HG03280 (cell line): ENCODE results near the gene ESCO1.

ENCODE experiments used
- ATAC-seq: cut with Tn5 transposase; IDR thresholded peaks from one replicate; pipeline ENCODE4 v1.9.1; 2021; ENCODE audit warnings: mild to moderate bottlenecking, moderate library complexity; ENCODE audit not compliant: unreplicated experiment

Gene ESCO1

GRCh38 chr18:21489919-21490495 is 110.5 kb downstream of the ESCO1 start:
- ATAC-seq: no peak

DNA sequence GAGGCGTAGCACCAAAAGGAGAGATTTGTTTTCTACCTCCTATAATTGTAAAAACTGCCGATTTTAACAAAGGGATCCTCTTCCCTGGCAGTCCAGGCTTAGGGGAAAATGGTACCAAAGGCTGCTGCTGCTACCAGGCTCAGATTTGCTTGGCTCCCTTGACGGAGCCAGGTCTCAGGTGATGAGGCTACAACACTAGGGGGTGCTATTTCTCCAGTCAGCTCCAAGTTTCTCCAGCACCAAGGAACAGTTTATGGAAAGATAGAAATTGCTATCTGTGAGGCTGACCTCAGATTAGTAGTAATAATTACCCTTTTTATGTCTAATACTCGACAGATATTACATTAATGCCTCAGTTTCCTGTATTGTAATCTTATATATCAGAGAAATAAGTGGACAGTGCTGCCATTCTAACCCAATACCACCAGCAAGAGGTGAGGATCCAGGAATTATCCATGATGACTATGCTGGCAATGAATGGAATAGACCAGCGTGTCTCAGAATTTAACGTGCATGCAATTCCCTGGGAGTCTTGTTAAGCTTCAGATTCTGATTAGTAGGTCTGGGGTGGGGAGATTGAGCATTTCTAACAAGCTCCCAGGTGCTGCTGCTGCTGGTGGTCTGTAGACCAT is 111.3 kb downstream of the ESCO1 start:
- no peak for ATAC-seq

GRCh38 chr18:21486905-21487437 is 113.5 kb downstream of the ESCO1 start:
- no peak for ATAC-seq

- no peak for ATAC-seq
These were observed 115.5 kb downstream of the ESCO1 start for GRCh38 chr18:21484851-21485636.

DNA sequence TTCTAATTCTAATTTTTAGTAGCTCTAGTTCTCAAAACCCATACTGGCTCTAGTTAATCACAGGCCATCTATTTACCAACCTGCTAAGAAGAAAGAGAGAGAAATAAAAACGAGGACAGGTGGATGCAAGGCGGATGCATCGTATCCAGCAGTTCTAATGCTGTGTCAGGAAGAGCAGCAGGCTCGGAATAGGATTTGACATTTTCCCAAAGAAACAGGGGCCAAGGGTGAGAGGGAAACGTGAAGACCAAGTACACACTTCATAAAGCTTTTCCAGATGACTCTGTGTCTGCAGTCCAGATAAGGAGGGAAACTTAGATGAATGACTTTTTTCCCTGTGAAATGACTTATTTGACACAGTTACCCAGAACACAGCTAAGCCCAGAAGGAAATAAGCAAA is 117.5 kb downstream of the ESCO1 start:
- no peak for ATAC-seq

DNA sequence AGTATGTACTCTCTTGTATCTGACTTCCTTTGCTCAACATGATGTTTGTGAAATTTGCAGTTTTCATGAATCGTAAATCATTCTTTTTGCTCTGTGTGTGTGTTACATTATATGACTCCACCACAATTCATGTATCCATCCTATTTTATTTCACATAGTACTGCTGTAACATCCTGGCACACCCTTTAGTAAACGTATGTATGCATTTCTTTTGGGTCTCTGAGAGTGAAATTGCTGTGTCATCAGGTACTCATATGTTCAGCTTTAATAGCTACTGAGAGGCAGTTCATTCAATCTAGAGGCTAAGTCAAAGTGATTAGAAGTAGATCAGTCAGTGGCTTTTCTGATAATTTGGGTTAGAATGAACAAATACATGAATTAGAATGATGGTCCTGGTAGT is 118.8 kb downstream of the ESCO1 start:
- no peak for ATAC-seq

- ATAC-seq: no peak
These were observed 120.8 kb downstream of the ESCO1 start for GRCh38 chr18:21479721-21480120.
